Prostate gland (tissue), 2 donors: ENCODE data around the gene SPAST. TPM values are rescaled to one million over a fixed set of nuclear protein-coding genes. Genes with fewer than 3 reads are reported as not detected.
"Not testable (repeated sequence)": the region's sequence is repeated elsewhere in the genome, so short reads cannot be mapped to it uniquely, and the experiment has no call there.

Experiments used
- DNase-seq: peaks from one replicate; pipeline ENCODE4 v3.0.0-alpha.2; 2019; ENCODE audit warnings: low spot score
- H3K27ac ChIP-seq, 2 donors: fragments of 200-600 bp; sonication (generic); 2 replicates each; pipeline ENCODE4 v1.5.1; 2017 to 2019
- H3K27me3 ChIP-seq: fragments of 200-600 bp; sonication (generic); replicated peaks from 2 replicates; pipeline ENCODE4 v1.5.1; 2019; ENCODE audit not compliant: insufficient read depth
- H3K36me3 ChIP-seq, 2 donors: fragments of 200-600 bp; sonication (generic); 1 replicate in 1 of 2; 2 replicates in 1 of 2; pipeline versions ENCODE4 v1.5.1 to v1.8.1; 2017 to 2019
- H3K4me1 ChIP-seq: fragments of 200-600 bp; sonication (generic); replicated peaks from 2 replicates; pipeline ENCODE4 v1.5.1; 2019
- H3K4me3 ChIP-seq, 2 donors: fragments of 200-600 bp; sonication (generic); 2 replicates each; pipeline ENCODE4 v1.5.1; 2017 to 2019
- H3K9me3 ChIP-seq: fragments of 200-600 bp; sonication (generic); 2 replicates; pipeline ENCODE4 v1.5.1; 2017
- POLR2A ChIP-seq: fragments of 450-650 bp; IDR thresholded peaks from one replicate; pipeline ENCODE4 v1.6.1; 2016; ENCODE audit warnings: antibody characterized with exemption, mild to moderate bottlenecking
- POLR2AphosphoS5 ChIP-seq: sonication (generic); formaldehyde crosslinking; IDR thresholded peaks from one replicate; pipeline ENCODE4 v1.6.1; 2017; ENCODE audit warnings: antibody characterized with exemption
- WGBS: methylation state at CpG from one replicate; pipeline ENCODE4 v1.1.5; 2018; 5-methylcytosine and 5-hydroxymethylcytosine counted together
- intact Hi-C: fragments of 100-400 bp; cut with DNase I; formaldehyde crosslinking; loops from one replicate; pipeline ENCODE4 v1.14.2; 2022
- total RNA-seq, 2 donors: library from RNA; depleted of rRNA; stranded (reverse); fragments of >200 nt; gene quantifications; one replicate each; pipeline ENCODE4 v1.1.0, GENCODE V29; 2016
- TF ChIP-seq, protein P1 (sequence below), 4 experiments: fragments of 200-600 bp in 2 of 4; fragments of 450-650 bp in 2 of 4; sonication (generic) in 2 of 4; IDR thresholded peaks; 1 replicate in 3 of 4; 2 replicates in 1 of 4; pipeline ENCODE4 v1.5.1; 2016 to 2019; ENCODE audit warnings: antibody characterized with exemption in 4 of 4, mild to moderate bottlenecking in 2 of 4, moderate library complexity in 2 of 4

The SPAST gene
- total RNA-seq, 2 donors from 2014 or later, result 19.4 to 28.1 TPM

DNA sequence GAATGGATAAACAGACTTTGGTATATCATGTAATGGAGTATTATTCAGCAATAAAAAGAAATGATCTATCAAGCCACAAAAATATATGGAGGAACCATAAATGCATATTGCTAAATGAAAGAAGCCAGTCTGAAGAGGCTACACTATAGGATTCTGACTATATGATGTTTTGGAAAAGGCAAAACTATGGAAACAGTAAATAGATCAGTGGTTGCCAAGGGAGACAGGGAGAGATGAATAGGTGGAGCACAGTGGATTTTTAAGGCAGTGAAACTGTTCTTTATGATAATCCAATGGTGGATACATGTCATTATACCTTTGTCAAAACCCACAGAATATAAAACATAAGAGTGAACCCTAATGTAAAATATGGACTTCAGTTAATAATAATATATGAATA lies 61.3 kb downstream of the SPAST start:
- no peak for DNase-seq
- Histone ChIP-seq H3K27ac (no peak overlapping the region), H3K4me1 (no peaks in the 10 kb centered on the region), H3K36me3 (no peaks in the 10 kb centered on the region), H3K4me3 (no peak overlapping the region), H3K9me3 (no peaks in the 10 kb centered on the region), H3K27me3 (no peaks in the 10 kb centered on the region)
- no peak for TF ChIP-seq POLR2AphosphoS5
- TF ChIP-seq POLR2A, result no peak
- TF ChIP-seq, protein P1, sequence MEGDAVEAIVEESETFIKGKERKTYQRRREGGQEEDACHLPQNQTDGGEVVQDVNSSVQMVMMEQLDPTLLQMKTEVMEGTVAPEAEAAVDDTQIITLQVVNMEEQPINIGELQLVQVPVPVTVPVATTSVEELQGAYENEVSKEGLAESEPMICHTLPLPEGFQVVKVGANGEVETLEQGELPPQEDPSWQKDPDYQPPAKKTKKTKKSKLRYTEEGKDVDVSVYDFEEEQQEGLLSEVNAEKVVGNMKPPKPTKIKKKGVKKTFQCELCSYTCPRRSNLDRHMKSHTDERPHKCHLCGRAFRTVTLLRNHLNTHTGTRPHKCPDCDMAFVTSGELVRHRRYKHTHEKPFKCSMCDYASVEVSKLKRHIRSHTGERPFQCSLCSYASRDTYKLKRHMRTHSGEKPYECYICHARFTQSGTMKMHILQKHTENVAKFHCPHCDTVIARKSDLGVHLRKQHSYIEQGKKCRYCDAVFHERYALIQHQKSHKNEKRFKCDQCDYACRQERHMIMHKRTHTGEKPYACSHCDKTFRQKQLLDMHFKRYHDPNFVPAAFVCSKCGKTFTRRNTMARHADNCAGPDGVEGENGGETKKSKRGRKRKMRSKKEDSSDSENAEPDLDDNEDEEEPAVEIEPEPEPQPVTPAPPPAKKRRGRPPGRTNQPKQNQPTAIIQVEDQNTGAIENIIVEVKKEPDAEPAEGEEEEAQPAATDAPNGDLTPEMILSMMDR (IDR thresholded peaks at IDR 0.05), result no peak
- intact Hi-C loops, result no loop called here

GRCh38 chr2:32128636-32129035 lies 65.3 kb downstream of the SPAST start:
- TF ChIP-seq, protein P1 (IDR thresholded peaks at IDR 0.05), result no peak
- no peak for TF ChIP-seq POLR2AphosphoS5
- TF ChIP-seq POLR2A, result no peak
- WGBS, result 70% methylated on average over 1 of the region's 1 CpG
- Histone ChIP-seq H3K4me3 (no peak overlapping the region), H3K27ac (no peak overlapping the region), H3K9me3 (no peaks in the 10 kb centered on the region), H3K36me3 (no peaks in the 10 kb centered on the region), H3K27me3 (no peaks in the 10 kb centered on the region), H3K4me1 (no peaks in the 10 kb centered on the region)
- no peak for DNase-seq
- intact Hi-C loops, result no loop called here

DNA sequence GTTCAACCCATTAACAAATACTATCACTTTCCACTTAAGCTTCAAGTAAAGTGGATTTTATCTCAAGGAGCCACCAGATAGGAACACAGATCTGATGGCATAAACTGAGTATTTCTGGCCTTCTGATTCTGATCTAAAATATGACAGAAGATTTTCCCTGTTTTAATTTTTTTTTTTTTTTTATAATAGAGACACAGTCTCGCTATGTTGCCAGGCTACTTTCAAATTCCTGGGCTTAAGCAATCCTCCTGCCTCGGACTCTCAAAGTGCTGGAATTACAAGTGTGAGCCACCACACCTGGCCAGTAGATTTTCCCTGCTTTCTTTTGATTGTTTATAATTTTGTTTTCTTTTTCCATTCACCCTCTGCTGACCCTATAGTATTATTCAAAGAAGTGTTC lies 65.7 kb downstream of the SPAST start:
- intact Hi-C loops, result no loop called here
- H3K9me3 ChIP-seq, result no peaks in the 10 kb centered on the region
- no peaks in the 10 kb centered on the region for H3K4me1 ChIP-seq
- DNase-seq, result no peak
- H3K27ac ChIP-seq, result no peak overlapping the region
- TF ChIP-seq POLR2AphosphoS5, result no peak
- TF ChIP-seq, protein P1 (IDR thresholded peaks at IDR 0.05), result no peak
- TF ChIP-seq POLR2A, result no peak
- H3K27me3 ChIP-seq, result no peaks in the 10 kb centered on the region
- H3K4me3 ChIP-seq, result no peak overlapping the region
- WGBS, result 87% methylated on average over 2 of the region's 2 CpGs
- H3K36me3 ChIP-seq, result no peaks in the 10 kb centered on the region

DNA sequence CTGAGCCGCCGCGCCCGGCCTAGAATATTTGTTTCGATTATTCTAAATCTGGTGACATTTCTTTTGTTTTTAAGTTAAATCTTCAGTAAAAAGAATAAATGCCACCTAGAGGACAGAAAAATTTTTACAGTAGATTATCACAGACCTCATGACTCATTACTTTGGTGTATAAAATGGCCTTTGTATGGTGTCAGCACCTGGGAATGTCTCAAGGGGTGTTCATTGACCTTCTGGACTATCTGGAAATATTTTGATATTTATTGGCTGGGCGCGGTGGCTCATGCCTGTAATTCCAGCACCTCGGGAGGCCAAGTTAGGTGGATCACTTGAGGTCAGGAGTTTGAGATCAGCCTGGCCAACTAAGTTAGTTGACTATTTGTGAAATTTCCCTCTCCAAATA lies 72.1 kb downstream of the SPAST start:
- no peak for DNase-seq
- Histone ChIP-seq H3K9me3 (no peaks in the 10 kb centered on the region), H3K27me3 (no peaks in the 10 kb centered on the region), H3K27ac (no peak overlapping the region), H3K4me3 (no peak overlapping the region), H3K4me1 (no peaks in the 10 kb centered on the region), H3K36me3 (no peaks in the 10 kb centered on the region)
- intact Hi-C loops, result no loop called here
- TF ChIP-seq, protein P1 (IDR thresholded peaks at IDR 0.05), result no peak
- TF ChIP-seq POLR2AphosphoS5, result no peak
- no peak for TF ChIP-seq POLR2A
- WGBS, result 89% methylated on average over 8 of the region's 8 CpGs

- no peak overlapping the region for H3K27ac ChIP-seq
- no peak for DNase-seq
- no peaks in the 10 kb centered on the region for H3K9me3 ChIP-seq
- WGBS, result 96% methylated on average over 4 of the region's 4 CpGs
- no peaks in the 10 kb centered on the region for H3K4me1 ChIP-seq
- no peaks in the 10 kb centered on the region for H3K27me3 ChIP-seq
- TF ChIP-seq POLR2AphosphoS5 (no peak), POLR2A (no peak)
- TF ChIP-seq, protein P1 (IDR thresholded peaks at IDR 0.05), result no peak
- no peaks in the 10 kb centered on the region for H3K36me3 ChIP-seq
- intact Hi-C loops, result no loop called here
- no peak overlapping the region for H3K4me3 ChIP-seq
These were observed 72.7 kb downstream of the SPAST start for GRCh38 chr2:32136097-32136496.

- DNase-seq, H3K4me3 ChIP-seq, H3K27me3 ChIP-seq, intact Hi-C loops, H3K27ac ChIP-seq, H3K36me3 ChIP-seq, H3K4me1 ChIP-seq, H3K9me3 ChIP-seq: not testable (repeated sequence)
- WGBS, result 98% methylated on average over 14 of the region's 14 CpGs
These were observed 88.2 kb downstream of the SPAST start for GRCh38 chr2:32151544-32151943.
